H1 (cell line): ENCODE data around the gene ANKRD11. TPM values are rescaled to one million over a fixed set of nuclear protein-coding genes. Genes with fewer than 3 reads are reported as not detected.

Experiments
- CTCF ChIA-PET: fragments of 300-600 bp; sonication (Branson Sonifier 250); formaldehyde crosslinking; loops from one replicate; lab custom pipeline; 2021; ENCODE audit not compliant: partially characterized antibody; lab: Charles Lee
- POLR2A ChIA-PET: fragments of 300-600 bp; sonication (Branson Sonifier 250); formaldehyde crosslinking; loops from one replicate; lab custom pipeline; 2021; ENCODE audit warnings: inconsistent platforms; ENCODE audit not compliant: partially characterized antibody; lab: Charles Lee
- DNase-seq, 2 experiments: peaks; one replicate each; pipeline versions ENCODE4 v3.0.0 to v3.0.0-alpha.2; 2010 to 2022; ENCODE audit warnings: low spot score in 2 of 2, low read depth in 1 of 2, mixed read lengths in 1 of 2
- FAIRE-seq: peaks from 2 replicates; lab custom pipeline; 2011; peaks lifted over from hg19 to GRCh38; lab: Jason Lieb, UNC
- H2AFZ ChIP-seq: 2 replicates; pipeline ENCODE4 v1.8.1; 2012; ENCODE audit warnings: low read length, inconsistent platforms
- H2AK5ac ChIP-seq: 2 replicates; pipeline ENCODE4 v1.6.1; 2013; ENCODE audit warnings: low read depth, low read length
- H2BK120ac ChIP-seq: replicated peaks from 2 replicates; pipeline ENCODE3; 2013; ENCODE audit warnings: low read depth, low read length, inconsistent platforms
- H2BK12ac ChIP-seq: 2 replicates; pipeline ENCODE4 v1.6.1; 2013; ENCODE audit warnings: low read depth, low read length
- H2BK15ac ChIP-seq: 2 replicates; pipeline ENCODE4 v1.6.1; 2013; ENCODE audit warnings: low read length
- H2BK20ac ChIP-seq: 2 replicates; pipeline ENCODE4 v1.6.1; 2013; ENCODE audit warnings: low read length
- H2BK5ac ChIP-seq: 2 replicates; pipeline ENCODE4 v1.6.1; 2013; ENCODE audit warnings: low read depth, low read length
- H3K14ac ChIP-seq: 2 replicates; pipeline ENCODE4 v1.6.1; 2013; ENCODE audit warnings: inconsistent platforms; ENCODE audit not compliant: insufficient read length
- H3K18ac ChIP-seq: 2 replicates; pipeline ENCODE4 v1.6.1; 2013; ENCODE audit warnings: low read length; ENCODE audit errors: extremely low read depth
- H3K23ac ChIP-seq: 2 replicates; pipeline ENCODE4 v1.6.1; 2013; ENCODE audit warnings: inconsistent platforms; ENCODE audit not compliant: insufficient read length
- H3K23me2 ChIP-seq: 2 replicates; pipeline ENCODE4 v1.6.1; 2013; ENCODE audit warnings: low read depth, low read length
- H3K27ac ChIP-seq: 2 replicates; pipeline ENCODE4 v1.6.1; 2011; ENCODE audit warnings: low read depth, low read length, inconsistent platforms
- H3K27me3 ChIP-seq, 4 experiments: replicated peaks in 1 of 4; 1 replicate in 1 of 4; 2 replicates in 3 of 4; pipeline versions ENCODE4 v1.6.1 to v1.8.1; 2011 to 2013; ENCODE audit warnings: low read length in 3 of 4, mild to moderate bottlenecking in 3 of 4, inconsistent platforms in 2 of 4, mixed read lengths in 2 of 4, moderate library complexity in 1 of 4; ENCODE audit not compliant: control insufficient read depth in 3 of 4, insufficient read depth in 3 of 4; ENCODE audit errors: extremely low read depth in 1 of 4
- H3K36me3 ChIP-seq, 4 experiments: 2 replicates each; pipeline versions ENCODE4 v1.6.1 to v1.8.1; 2011 to 2013; ENCODE audit warnings: mild to moderate bottlenecking in 4 of 4, low read length in 3 of 4, moderate library complexity in 2 of 4, control low read depth in 1 of 4, inconsistent platforms in 1 of 4; ENCODE audit not compliant: insufficient read depth in 4 of 4, control insufficient read depth in 2 of 4
- H3K4ac ChIP-seq: replicated peaks from 2 replicates; pipeline ENCODE3; 2013; ENCODE audit warnings: low read length, low read depth, mixed read lengths, inconsistent platforms; ENCODE audit not compliant: insufficient read length
- H3K4me1 ChIP-seq, 4 experiments: replicated peaks in 1 of 4; 1 replicate in 1 of 4; 2 replicates in 3 of 4; pipeline versions ENCODE4 v1.6.1 to v1.8.1; 2011 to 2013; ENCODE audit warnings: low read length in 3 of 4, inconsistent platforms in 2 of 4, mixed read lengths in 1 of 4; ENCODE audit not compliant: insufficient read depth in 4 of 4, control insufficient read depth in 3 of 4
- H3K4me2 ChIP-seq, 2 experiments: 2 replicates each; pipeline versions ENCODE4 v1.6.1 to v1.8.1; 2011 to 2013; ENCODE audit warnings: low read depth in 2 of 2, low read length in 2 of 2, control low read depth in 1 of 2, inconsistent platforms in 1 of 2, mild to moderate bottlenecking in 1 of 2; ENCODE audit not compliant: insufficient read depth in 1 of 2
- H3K4me3 ChIP-seq, 4 experiments: fragments of 200-600, 300-600 bp in 1 of 4; sonication (generic), shearing (Covaris generic), sonication (Bioruptor Twin) in 1 of 4; 2 replicates each; pipeline versions ENCODE4 v1.5.1 to v1.8.1; 2011 to 2016; ENCODE audit warnings: low read length in 4 of 4, low read depth in 3 of 4, control low read depth in 2 of 4, inconsistent platforms in 2 of 4, mild to moderate bottlenecking in 2 of 4, mixed read lengths in 1 of 4, moderate library complexity in 1 of 4; ENCODE audit not compliant: insufficient read depth in 2 of 4; ENCODE audit errors: extremely low read depth in 1 of 4
- H3K56ac ChIP-seq: replicated peaks from 2 replicates; pipeline ENCODE3; 2013; ENCODE audit warnings: low read depth, mild to moderate bottlenecking, mixed read lengths, low read length, inconsistent platforms; ENCODE audit not compliant: insufficient read length
- H3K79me1 ChIP-seq: 2 replicates; pipeline ENCODE4 v1.6.1; 2013; ENCODE audit warnings: low read depth, low read length, control low read depth
- H3K79me2 ChIP-seq, 2 experiments: 2 replicates each; pipeline versions ENCODE4 v1.6.1 to v1.8.1; 2012 to 2013; ENCODE audit warnings: low read length in 2 of 2, mild to moderate bottlenecking in 2 of 2, inconsistent platforms in 1 of 2; ENCODE audit not compliant: insufficient read depth in 2 of 2, control insufficient read depth in 1 of 2
- H3K9ac ChIP-seq, 4 experiments: replicated peaks in 1 of 4; 1 replicate in 1 of 4; 2 replicates in 3 of 4; pipeline versions ENCODE4 v1.6.1 to v1.8.1; 2011 to 2013; ENCODE audit warnings: low read depth in 3 of 4, low read length in 3 of 4, control low read depth in 2 of 4, mild to moderate bottlenecking in 2 of 4, moderate library complexity in 2 of 4, inconsistent platforms in 1 of 4; ENCODE audit errors: extremely low read depth in 1 of 4
- H3K9me3 ChIP-seq, 2 experiments: 2 replicates each; pipeline versions ENCODE4 v1.6.1 to v1.8.1; 2012 to 2013; ENCODE audit warnings: mild to moderate bottlenecking in 2 of 2, moderate library complexity in 2 of 2, control low read depth in 1 of 2, inconsistent platforms in 1 of 2, low read depth in 1 of 2, low read length in 1 of 2, mixed read lengths in 1 of 2; ENCODE audit not compliant: insufficient read depth in 2 of 2
- H4K20me1 ChIP-seq, 2 experiments: replicated peaks in 1 of 2; 2 replicates each; pipeline versions ENCODE3 to v1.8.1; 2011 to 2013; ENCODE audit warnings: inconsistent platforms in 2 of 2, low read length in 2 of 2, mild to moderate bottlenecking in 1 of 2; ENCODE audit not compliant: insufficient read depth in 2 of 2, control insufficient read depth in 1 of 2
- H4K5ac ChIP-seq: 2 replicates; pipeline ENCODE4 v1.6.1; 2013; ENCODE audit warnings: low read length, low read depth, mixed read lengths, inconsistent platforms; ENCODE audit not compliant: insufficient read length
- H4K8ac ChIP-seq: 2 replicates; pipeline ENCODE4 v1.8.0; 2013; ENCODE audit warnings: mild to moderate bottlenecking, moderate library complexity, low read length, inconsistent platforms; ENCODE audit not compliant: insufficient read depth; ENCODE audit errors: extremely low read depth
- H4K91ac ChIP-seq: replicated peaks from 2 replicates; pipeline ENCODE3; 2013; ENCODE audit warnings: low read length, mixed read lengths, inconsistent platforms; ENCODE audit not compliant: insufficient read length
- CTCF ChIP-seq, 3 experiments: IDR thresholded peaks; 1 replicate in 2 of 3; 2 replicates in 1 of 3; pipeline versions ENCODE4 v1.5.1 to v1.6.1; 2011; ENCODE audit warnings: low read length in 3 of 3, mild to moderate bottlenecking in 3 of 3, inconsistent platforms in 2 of 3, low read depth in 1 of 3, moderate library complexity in 1 of 3; ENCODE audit not compliant: insufficient read depth in 1 of 3; ENCODE audit errors: control extremely low read depth in 1 of 3
- E2F6 ChIP-seq: IDR thresholded peaks from 2 replicates; pipeline ENCODE4 v1.6.1; 2012; ENCODE audit warnings: inconsistent platforms
- SRF ChIP-seq: IDR thresholded peaks from 2 replicates; pipeline ENCODE4 v1.6.1; 2011; ENCODE audit warnings: mild to moderate bottlenecking, low read depth, low read length, moderate library complexity
- YY1 ChIP-seq: IDR thresholded peaks from 2 replicates; pipeline ENCODE4 v1.6.1; 2011; ENCODE audit warnings: low read depth, mild to moderate bottlenecking, low read length
- WGBS, 2 experiments: shearing (Covaris generic) in 1 of 2; methylation state at CpG; one replicate each; pipeline versions ENCODE4 v1.1.6 to v1.1.7; 2013 to 2015; ENCODE audit warnings: low lambda C conversion rate in 2 of 2, mixed read lengths in 2 of 2, inconsistent platforms in 1 of 2, low coverage in 1 of 2, missing lambda C conversion rate in 1 of 2; ENCODE audit not compliant: insufficient replicate concordance in 2 of 2, insufficient coverage in 1 of 2, insufficient read length in 1 of 2; ENCODE audit errors: extremely low coverage in 1 of 2, missing lambda C conversion rate in 1 of 2; 5-methylcytosine and 5-hydroxymethylcytosine counted together
- polyA plus RNA-seq, 7 experiments: library from polyadenylated mRNA; depleted of rRNA in 3 of 7; stranded (reverse) in 5 of 7; unstranded in 2 of 7; fragments of >200 nt in 5 of 7; fragments of 200-250 nt in 2 of 7; gene quantifications; 1 replicate in 5 of 7; 2 replicates in 1 of 7; 4 replicates in 1 of 7; pipeline versions ENCODE4 v1.2.1 to v1.2.3, GENCODE V29; 2011 to 2013; ENCODE audit warnings: missing spikeins in 2 of 7, mixed read lengths in 2 of 7
- total RNA-seq: library from RNA; stranded (reverse); fragmentation: NEBNext Ultra II Directional; extraction: Animal tissue kit (Norgen Biotek cat#: 25700); gene quantifications from 2 replicates; pipeline ENCODE4 v1.2.1, GENCODE V29; 2021

ANKRD11 gene
- total and polyA plus RNA-seq, 2 of the 8 experiments (the other 6 are each of a cell fraction or from before 2014, with no cell fraction given), result 46.5 to 142 TPM

- 89% methylated on average over 14 of the region's 14 CpGs; no CpG with 5 or more reads in 1 of the 2 experiments for WGBS, 2 experiments
- Histone ChIP-seq H4K91ac (no peak overlapping the region), H3K23ac (no peak overlapping the region), H3K23me2 (no peaks in the 10 kb centered on the region), H3K18ac (0 out of 2 replicates have a peak overlapping the region, but pooled peaks have one; percentile 11), H3K9ac (no peak overlapping the region; a peak in 1 of 7 replicates), H3K4me3 (no peak overlapping the region), H2BK120ac (no peak overlapping the region), H3K4ac (no peak overlapping the region), H2AK5ac (no peak overlapping the region), H2AFZ (no peak overlapping the region), H3K27ac (no peak overlapping the region), H3K79me1 (peaks cover 10% of the 10 kb centered on the region), H2BK15ac (no peak overlapping the region), H3K14ac (no peak overlapping the region), H3K27me3 (no peaks in the 10 kb centered on the region), H2BK12ac (no peak overlapping the region; the same call in 1 of the 2 replicates), H3K9me3 (no peaks in the 10 kb centered on the region), H4K20me1 (peaks cover 52 to 55% of the 10 kb centered on the region in 2 experiments), H3K4me2 (no peak overlapping the region), H4K8ac (no peak overlapping the region), H3K36me3 (no peaks in the 10 kb centered on the region), H3K79me2 (peaks cover 82 to 100% of the 10 kb centered on the region in 2 experiments), H4K5ac (no peak overlapping the region), H3K4me1 (peaks cover 5 to 20% (median 10%) of the 10 kb centered on the region in 4 experiments), H2BK20ac (no peak overlapping the region), H2BK5ac (no peak overlapping the region), H3K56ac (no peak overlapping the region)
- POLR2A ChIA-PET, result interaction anchor here (0.6 to 1.0 kb wide), 4 partner anchors 8 to 128 kb away, joined by 3 to 5 read pairs (median 4); no protein-coding TSS in a partner anchor
- TF ChIP-seq CTCF (IDR thresholded peaks at IDR 0.05; ENCODE audit: control extremely low read depth in 1 of 3, insufficient read depth in 1 of 3, low read depth in 1 of 3, low read length in 3 of 3), result no peak
- no peak for TF ChIP-seq E2F6
- TF ChIP-seq SRF, result no peak
- no peak for TF ChIP-seq YY1
- no peak for DNase-seq
- CTCF ChIA-PET, result interaction anchor here (0.6 kb wide), 1 partner anchor 21 kb away, joined by 3 read pairs; no protein-coding TSS in a partner anchor
- FAIRE-seq, result no peak
Observed at GRCh38 chr16:89478576-89479221, 11.7 kb downstream of the ANKRD11 start.
